GM18867 (cell line): ENCODE measurements around the gene XXYLT1.

Source experiments
- ATAC-seq: cut with Tn5 transposase; IDR thresholded peaks from one replicate; pipeline ENCODE4 v1.9.1; 2021; ENCODE audit warnings: mild to moderate bottlenecking, moderate library complexity; ENCODE audit not compliant: unreplicated experiment

XXYLT1 gene

DNA sequence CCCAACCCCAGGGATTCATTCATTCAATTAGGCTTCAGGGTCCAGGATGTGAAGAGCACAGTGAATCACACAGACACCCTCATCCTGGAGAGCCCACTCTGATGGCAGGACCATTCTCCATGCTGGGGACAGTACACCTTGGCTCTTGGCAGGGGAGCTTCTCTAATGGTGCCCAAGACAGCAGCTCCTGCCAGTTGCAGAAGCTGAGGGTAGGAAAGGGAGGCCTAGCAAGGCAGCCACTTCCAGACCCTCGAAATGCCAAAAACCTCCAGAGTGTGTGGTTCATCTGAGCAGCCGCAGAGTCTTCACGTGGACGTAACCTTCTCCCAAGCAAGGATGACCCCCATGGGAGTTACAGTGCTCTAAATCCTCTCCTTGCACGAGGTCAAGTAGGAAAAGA lies 186.2 kb downstream of the XXYLT1 start:
- ATAC-seq: no peak

- no peak for ATAC-seq
These were observed 187.3 kb downstream of the XXYLT1 start for GRCh38 chr3:195083659-195084058.

GRCh38 chr3:195082811-195083210 lies 188.1 kb downstream of the XXYLT1 start:
- no peak for ATAC-seq

DNA sequence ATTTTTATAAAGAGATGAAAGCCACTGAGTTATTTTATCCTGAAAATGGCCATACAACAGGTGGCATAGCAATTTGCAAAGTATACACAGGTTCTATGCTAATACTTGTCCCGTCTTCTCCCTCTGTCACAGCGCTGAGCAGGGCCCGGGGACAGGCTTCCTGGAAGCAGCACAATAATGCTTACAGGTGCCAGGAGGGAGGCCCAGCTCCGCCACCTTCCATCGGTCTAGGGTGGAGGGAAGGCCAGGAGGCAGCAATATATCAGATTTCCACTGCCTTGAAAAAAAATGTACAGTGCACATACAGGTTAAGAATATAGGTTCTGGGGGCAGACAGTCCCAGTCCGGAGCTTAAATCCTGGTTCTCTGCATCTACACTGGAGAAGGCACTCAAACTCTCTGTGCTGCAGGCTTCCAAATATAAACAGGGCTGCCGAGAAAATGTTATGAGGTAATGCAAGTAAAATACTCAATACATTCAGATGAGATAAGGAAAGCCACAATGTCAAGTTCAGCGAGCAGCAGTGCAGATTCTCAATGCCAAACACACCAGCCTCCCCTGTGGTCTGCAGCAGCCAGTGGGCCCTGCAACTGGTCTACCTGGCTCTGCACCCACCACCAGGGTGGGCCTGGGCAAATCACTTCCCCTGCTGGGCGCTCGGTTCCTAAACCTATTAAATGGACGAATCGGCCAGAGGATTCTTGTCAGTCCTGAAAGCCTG lies 189.6 kb downstream of the XXYLT1 start:
- no peak for ATAC-seq

DNA sequence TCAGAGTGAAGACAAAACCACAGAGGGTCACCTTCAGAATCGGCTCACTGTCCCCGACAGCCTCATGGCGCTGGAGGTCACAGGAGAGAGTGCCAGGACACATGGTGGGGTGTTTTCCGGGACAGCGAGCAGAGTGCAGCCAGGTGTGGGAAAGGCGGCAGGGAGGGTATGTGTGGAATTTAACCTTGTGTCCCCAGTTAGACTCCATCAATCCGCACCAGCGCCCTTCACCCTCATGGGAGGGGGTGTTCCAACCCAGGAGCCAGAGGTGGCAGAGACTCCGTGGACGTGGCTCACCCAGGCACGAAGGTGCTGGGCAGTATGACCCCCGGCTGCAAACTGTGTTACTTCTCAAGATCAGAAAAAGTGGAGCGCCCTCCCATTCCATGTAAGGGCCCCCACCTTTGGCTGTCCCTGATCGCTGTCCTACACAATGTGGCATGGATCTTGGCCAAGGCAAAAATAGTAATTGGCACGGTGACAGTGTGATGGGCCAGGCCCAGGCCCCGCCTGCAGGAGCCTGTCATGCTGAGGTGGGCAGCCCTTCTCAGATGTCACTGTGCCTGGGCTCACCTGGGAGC lies 190.3 kb downstream of the XXYLT1 start:
- ATAC-seq: no peak

DNA sequence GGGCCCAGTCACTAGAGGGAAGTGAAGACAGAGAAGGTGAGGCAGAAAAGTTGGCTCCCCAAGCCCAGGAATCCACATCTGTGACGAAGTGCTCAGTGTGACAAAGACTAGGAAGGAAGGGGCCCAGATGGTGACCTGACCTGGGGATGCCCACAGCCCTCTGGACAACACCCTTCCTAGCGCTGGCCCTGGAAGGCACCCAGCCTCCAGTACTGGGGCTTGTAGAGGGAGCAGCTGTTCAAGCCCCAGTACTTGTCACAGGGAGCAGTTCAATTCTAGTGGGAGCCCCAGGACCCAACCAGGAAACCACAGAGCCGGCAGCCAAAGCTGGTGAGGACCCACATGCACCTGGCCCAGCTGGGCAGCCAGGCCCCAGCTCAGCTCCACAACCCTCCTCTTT lies 190.8 kb downstream of the XXYLT1 start:
- ATAC-seq: no peak

DNA sequence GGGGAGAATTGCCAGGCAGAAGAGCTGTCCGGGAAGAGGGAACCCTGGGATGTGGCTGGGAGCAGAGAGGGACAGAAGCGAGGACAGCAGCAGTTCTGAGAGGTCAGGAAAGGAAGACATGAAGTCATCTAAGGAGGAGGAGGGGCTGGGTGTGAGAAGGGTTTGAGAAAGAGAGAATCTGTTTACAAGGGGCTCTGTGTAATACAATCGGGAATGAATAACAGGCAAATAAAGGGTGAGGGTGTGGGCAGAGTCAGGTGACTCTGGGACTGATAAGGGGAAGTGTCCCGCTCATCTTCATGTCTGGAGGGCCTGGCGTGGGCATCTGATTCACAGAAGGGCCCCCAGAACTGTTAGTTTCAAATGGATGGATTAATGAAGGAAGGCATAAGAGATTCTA lies 191.3 kb downstream of the XXYLT1 start:
- ATAC-seq: no peak

DNA sequence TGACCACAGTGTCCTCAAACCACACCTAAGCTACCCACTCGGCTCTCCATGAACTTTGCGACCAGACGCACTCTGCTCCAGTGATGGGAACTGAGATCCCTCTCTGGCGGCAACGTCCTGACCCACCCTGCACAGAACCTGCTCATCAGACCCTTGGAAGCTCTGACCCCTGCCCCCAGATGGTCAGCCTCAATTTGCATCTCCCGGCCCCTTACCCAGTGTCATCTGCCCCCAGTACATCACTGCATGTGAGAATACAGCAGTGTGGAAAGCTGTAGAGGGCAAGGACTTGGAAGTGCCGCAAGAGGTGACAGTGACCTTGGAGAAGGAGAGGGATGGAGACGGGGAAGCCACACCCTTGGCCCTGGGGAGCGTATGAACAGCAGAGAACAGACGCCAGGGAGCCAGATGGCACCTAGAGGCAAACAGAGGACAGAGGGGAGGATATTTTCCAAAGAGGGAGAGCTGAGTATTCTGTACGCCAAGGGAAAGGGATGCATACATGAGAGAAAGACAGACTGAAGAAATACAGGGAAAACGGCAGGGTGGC lies 192.0 kb downstream of the XXYLT1 start:
- ATAC-seq: no peak

- no peak for ATAC-seq
These were observed 193.1 kb downstream of the XXYLT1 start for GRCh38 chr3:195077611-195078540.

DNA sequence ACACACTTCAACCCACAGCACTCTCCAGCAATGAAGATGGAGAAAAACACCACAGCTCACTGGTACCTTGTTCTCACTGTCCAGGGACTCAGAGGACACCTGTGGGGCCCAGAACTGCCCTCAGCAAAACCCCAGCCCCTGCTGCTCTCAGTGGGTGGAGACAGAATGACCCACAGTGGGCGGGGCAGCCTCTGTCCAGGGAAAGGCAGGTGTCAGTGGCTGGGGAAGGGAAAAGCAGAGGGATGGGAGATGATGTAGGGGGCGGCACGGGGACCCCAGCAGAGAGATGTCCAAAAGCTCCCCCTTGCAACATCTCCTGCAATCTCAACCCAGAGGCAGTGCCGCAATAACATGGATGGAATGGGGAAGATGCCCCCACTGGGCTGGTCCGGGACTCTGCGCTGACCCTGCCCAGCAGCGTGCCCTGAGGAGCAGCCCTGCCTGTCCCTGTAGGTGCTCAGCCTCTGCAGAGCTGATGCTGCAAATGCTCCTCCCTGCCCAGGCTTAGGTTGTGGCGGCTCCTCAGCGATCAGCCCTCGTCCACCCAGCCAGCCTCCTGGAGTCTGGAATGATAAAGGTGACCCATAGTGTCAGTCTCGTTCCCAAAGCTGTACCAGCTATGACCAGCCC lies 193.9 kb downstream of the XXYLT1 start:
- ATAC-seq: no peak

GRCh38 chr3:195075941-195076875 lies 194.8 kb downstream of the XXYLT1 start:
- ATAC-seq: no peak

DNA sequence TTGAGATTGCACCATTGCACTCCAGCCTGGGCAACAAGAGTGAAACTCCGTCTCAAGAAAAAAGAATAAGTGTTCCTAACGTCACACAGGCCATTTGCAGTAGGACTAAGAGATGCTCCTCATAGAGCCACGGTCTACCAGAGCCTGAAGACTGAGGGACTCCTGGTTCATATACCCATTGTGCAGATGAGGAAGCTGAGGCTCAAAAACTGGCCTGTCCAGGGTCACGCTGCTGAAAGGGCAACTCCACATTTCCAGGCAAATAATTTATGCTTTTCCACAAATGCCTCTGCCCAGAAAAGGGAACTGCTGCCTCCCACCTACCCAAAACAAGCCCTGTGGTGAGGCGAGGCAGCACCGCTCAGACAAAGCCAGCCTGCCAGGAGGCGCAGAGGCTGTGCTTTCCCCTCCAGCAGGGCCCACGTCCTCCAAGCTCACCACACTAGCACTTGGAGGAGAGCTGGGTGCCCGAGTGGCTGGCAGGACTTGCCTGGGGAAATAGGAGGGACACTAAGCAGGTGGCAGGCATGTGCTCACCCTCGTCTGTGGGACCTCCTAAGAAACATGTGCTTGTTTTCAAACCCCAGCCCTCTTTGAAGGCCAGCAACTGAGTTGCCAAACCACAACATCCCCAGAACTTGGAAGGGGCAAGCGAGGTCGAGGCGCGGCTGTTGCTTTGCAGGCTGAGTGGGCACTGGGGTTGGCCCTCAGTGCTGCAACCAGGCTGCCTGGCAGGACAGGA lies 195.6 kb downstream of the XXYLT1 start:
- no peak for ATAC-seq

DNA sequence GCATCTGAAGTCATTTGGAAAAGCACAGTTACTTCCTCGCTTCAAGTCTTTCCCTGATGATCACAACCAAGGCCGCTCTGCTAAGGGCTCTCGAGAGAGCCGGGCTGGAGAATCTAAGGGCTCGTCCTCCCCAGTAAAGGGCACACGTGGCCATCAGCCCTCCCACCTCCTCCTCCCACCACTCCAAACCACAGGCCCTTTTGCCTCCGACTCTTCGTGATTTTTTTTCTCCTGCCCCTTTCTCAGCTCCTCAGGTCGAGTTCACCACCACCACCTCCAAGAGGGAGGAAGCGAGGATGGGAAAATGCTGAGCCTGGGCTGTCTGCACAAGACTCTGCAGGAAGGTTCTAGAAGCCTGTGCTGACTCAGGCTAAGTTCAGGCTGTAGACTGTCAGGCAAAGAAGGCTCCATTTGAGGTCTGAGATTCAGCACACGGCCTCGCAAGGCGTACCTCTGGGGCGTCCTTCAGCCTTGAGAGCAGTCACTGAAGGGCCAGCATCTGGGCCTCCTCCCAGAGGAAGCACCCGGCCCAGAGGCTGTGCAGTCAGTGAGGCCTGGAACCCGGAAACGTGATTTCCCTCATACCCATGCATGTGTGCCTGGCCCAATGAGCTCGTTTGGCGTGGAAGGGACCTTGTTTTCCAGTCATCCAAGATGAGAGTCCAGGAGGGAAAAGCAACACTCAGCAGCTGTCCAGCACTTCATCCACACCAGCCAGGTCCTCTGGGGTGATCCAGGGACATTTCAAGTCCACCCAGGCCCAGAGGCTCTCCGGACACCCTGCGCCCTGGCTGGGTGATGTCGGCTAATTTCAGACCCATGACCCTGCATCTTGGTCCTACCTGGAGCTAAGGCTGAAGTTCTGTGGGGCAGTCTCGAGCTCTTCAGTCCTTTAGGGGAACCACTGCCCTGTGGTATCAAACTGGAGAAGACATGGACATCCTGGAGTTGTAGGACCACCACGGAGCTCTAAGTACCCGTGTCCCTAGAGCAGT lies 196.8 kb downstream of the XXYLT1 start:
- ATAC-seq: no peak

- ATAC-seq: no peak
These were observed 197.9 kb downstream of the XXYLT1 start for GRCh38 chr3:195072916-195073564.

DNA sequence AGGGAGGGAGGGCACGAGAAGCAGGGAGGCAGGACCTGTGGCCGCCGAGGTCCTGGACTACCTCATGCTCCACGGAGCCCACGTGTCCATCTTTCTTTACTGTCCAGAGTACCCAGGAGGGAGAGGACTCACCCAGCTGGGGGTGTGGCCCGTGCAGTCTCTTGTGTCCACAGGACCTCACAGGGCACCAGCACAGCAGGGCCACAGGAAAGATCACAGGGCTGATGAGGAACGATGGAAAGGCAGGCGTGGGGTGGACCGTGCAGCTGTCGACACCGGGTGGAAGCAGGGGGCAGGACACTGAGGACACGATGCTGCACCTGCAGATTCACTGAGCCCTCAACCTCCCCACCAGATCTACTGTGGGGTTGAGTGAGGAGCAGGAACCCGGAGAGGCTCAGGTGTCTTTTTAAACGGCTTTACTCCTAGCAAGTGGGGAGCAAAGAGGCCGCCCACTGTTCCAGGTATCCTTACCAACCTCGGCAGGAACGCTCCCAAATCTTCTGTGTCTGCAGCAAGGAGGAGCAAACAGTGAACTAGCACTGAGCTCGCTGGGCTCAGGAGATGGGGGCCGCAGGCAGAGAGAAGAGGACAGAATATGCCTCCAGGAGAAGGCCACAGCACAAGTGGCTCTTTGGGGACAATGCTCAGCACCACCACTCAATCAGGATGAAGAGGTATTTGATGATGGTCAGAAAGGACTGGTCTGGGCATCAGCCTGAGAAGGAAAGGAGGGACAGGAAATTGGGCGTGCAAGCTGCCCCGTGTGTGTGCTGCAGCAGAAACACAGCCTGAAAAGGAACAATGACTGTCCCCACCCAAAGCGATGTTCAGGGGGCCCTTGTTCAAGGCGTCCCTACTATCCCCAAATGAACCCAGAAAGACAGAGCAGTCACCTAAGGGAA lies 198.8 kb downstream of the XXYLT1 start:
- ATAC-seq: no peak

DNA sequence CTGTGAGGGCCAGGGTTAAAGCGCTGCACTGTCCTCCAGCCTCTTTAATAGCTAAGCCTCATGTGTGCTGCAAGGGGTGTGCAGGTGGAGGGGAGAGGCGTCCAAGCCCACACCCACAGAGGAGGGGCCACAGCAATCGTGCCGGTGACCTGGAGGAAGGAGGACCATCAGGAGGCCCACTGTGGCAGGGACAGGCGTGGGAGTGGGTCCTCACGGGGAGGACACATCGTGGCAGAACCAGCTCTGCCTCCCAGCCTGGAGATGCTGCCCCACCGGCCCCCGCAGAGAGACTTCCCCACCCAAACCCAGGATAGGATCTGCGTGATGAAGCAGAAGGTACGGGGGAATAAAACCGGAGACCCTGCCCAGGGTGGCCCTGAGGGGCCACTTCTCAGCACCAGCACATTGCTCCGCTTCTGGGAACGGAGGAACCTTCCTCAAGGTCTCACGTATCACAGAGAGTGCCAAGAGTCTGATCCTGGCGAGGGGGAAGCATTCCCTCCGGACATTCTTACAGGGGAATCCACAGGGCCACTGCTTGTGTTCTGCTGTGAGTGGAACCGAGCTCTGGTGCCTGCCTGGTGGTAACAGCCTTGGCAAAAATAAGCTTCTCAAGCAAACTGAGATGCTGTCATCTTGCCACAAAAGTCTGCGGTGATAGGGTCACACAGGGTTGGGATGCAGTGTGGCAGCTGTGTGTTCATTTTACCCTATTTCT lies 199.8 kb downstream of the XXYLT1 start:
- no peak for ATAC-seq
